Activated naive CD8-positive, alpha-beta T cell (primary cell): ENCODE measurements around the gene DSCAML1.
"Not testable (repeated sequence)": the region's sequence is repeated elsewhere in the genome, so short reads cannot be mapped to it uniquely, and the experiment has no call there.

Experiments
- H3K27ac Mint-ChIP-seq: one replicate; pipeline ENCODE4 v1.8.0; 2021; ENCODE audit warnings: mixed read lengths
- H3K27me3 Mint-ChIP-seq: one replicate; pipeline ENCODE4 v1.8.0; 2021; ENCODE audit warnings: mixed read lengths
- H3K36me3 Mint-ChIP-seq: one replicate; pipeline ENCODE4 v1.8.0; 2021; ENCODE audit warnings: mixed read lengths
- H3K4me1 Mint-ChIP-seq: one replicate; pipeline ENCODE4 v1.8.0; 2021; ENCODE audit warnings: low read depth, mixed read lengths
- H3K4me3 Mint-ChIP-seq: one replicate; pipeline ENCODE4 v1.8.0; 2021; ENCODE audit warnings: mild to moderate bottlenecking, mixed read lengths
- H3K9me3 Mint-ChIP-seq: one replicate; pipeline ENCODE4 v1.8.0; 2021; ENCODE audit warnings: low read depth, mixed read lengths

DSCAML1 gene

GRCh38 chr11:117411736-117412135 lies 385.3 kb downstream of the DSCAML1 start:
- no peaks in the 10 kb centered on the region for H3K9me3 Mint-ChIP-seq
- no peak overlapping the region for H3K27ac Mint-ChIP-seq
- H3K27me3 Mint-ChIP-seq: no peaks in the 10 kb centered on the region
- no peak overlapping the region for H3K4me3 Mint-ChIP-seq
- peaks cover 15% of the 10 kb centered on the region for H3K36me3 Mint-ChIP-seq
- no peaks in the 10 kb centered on the region for H3K4me1 Mint-ChIP-seq

GRCh38 chr11:117410861-117411710 lies 385.9 kb downstream of the DSCAML1 start:
- Mint-ChIP-seq H3K4me3 (no peak overlapping the region), H3K27ac (no peak overlapping the region), H3K27me3 (no peaks in the 10 kb centered on the region), H3K4me1 (no peaks in the 10 kb centered on the region), H3K36me3 (peaks cover 17% of the 10 kb centered on the region), H3K9me3 (no peaks in the 10 kb centered on the region)

- no peaks in the 10 kb centered on the region for H3K27me3 Mint-ChIP-seq
- H3K27ac Mint-ChIP-seq: no peak overlapping the region
- no peak overlapping the region for H3K4me3 Mint-ChIP-seq
- H3K4me1 Mint-ChIP-seq: no peaks in the 10 kb centered on the region
- no peaks in the 10 kb centered on the region for H3K9me3 Mint-ChIP-seq
- peaks cover 25% of the 10 kb centered on the region for H3K36me3 Mint-ChIP-seq
Observed at GRCh38 chr11:117410238-117410637, 386.8 kb downstream of the DSCAML1 start.

GRCh38 chr11:117409511-117409910 lies 387.5 kb downstream of the DSCAML1 start:
- Mint-ChIP-seq H3K36me3 (peaks cover 26% of the 10 kb centered on the region), H3K27me3 (no peaks in the 10 kb centered on the region), H3K4me3 (no peak overlapping the region), H3K27ac (no peak overlapping the region), H3K9me3 (no peaks in the 10 kb centered on the region), H3K4me1 (no peaks in the 10 kb centered on the region)

GRCh38 chr11:117408356-117408755 lies 388.7 kb downstream of the DSCAML1 start:
- Mint-ChIP-seq H3K36me3 (peaks cover 35% of the 10 kb centered on the region), H3K4me1 (no peaks in the 10 kb centered on the region), H3K9me3 (no peaks in the 10 kb centered on the region)

DNA sequence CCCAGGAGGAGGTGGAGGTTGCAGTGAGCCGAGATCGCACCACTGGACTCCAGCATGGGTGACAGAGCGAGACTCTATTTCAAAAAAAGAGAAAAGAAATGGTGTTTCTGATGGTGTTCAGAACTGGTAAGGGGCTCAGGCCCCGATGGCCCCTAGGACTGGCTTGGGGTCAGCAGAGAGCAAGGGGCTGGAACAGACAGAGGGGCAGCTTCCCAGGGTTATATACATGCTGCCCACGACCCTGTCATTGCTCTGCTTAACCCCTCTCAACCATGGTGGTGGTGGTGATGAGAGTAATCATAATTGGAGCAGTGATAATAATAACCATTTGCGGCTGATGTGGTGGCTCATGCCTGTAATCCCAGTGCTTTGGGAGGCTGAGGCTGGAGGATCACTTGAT lies 390.0 kb downstream of the DSCAML1 start:
- Mint-ChIP-seq H3K9me3 (no peaks in the 10 kb centered on the region), H3K4me1 (no peaks in the 10 kb centered on the region), H3K4me3 (no peak overlapping the region), H3K27me3 (no peaks in the 10 kb centered on the region), H3K36me3 (peaks cover 40% of the 10 kb centered on the region), H3K27ac (no peak overlapping the region)

More at GRCh38 chr11:117408356-117408755, 388.7 kb downstream of the DSCAML1 start:
- Mint-ChIP-seq H3K27me3 (no peaks in the 10 kb centered on the region), H3K27ac (no peak overlapping the region), H3K4me3 (no peak overlapping the region)

DNA sequence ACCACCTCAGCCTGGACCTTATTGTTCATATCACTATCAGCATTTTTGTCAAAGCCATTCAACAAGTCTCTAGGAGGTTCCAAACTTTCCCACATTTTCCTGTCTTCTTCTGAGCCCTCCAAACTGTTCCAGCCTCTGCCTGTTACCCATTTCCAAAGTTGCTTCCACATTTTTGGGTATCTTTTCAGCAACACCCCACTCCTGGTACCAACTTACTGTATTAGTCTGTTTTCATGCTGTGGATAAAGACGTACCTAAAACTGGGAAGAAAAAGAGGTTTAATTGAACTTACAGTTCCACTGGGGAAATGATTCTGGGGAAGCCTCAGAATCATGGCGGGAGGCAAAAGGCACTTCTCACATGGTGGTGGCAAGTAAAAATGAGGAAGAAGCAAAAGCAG lies 391.1 kb downstream of the DSCAML1 start:
- H3K4me3 Mint-ChIP-seq, H3K9me3 Mint-ChIP-seq, H3K27me3 Mint-ChIP-seq, H3K27ac Mint-ChIP-seq, H3K4me1 Mint-ChIP-seq: not testable (repeated sequence)
- peaks cover 44% of the 10 kb centered on the region for H3K36me3 Mint-ChIP-seq

DNA sequence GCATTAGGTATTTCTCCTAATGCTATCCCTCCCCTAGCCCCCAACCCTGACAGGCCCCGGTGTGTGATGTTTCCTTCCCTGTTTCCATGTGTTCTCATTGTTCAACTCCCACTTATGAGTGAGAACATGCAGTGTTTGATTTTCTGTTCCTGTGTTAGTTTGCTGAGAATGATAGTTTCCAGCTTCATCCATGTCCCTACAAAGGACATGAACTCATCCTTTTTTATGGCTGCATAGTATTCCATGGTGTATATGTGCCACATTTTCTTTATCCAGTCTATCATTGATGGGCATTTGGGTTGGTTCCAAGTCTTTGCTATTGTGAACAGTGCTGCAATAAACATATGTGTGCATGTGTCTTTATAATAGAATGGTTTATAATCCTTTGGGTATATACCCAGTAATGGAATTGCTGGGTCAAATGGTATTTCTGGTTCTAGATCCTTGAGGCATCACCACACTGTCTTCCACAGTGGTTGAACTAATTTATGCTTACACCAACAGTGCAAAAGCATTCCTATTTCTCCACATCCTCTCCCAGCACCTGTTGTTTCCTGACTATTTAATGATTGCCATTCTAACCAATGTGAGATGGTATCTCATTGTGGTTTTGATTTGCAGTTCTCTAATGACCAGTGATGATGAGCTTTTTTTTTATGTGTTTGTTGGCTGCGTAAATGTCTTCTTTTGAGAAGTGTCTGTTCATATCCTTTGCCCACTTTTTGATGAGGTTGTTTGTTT lies 397.7 kb downstream of the DSCAML1 start:
- H3K4me3 Mint-ChIP-seq, H3K27me3 Mint-ChIP-seq, H3K27ac Mint-ChIP-seq, H3K9me3 Mint-ChIP-seq, H3K4me1 Mint-ChIP-seq: not testable (repeated sequence)
- H3K36me3 Mint-ChIP-seq: peaks cover 54% of the 10 kb centered on the region

DNA sequence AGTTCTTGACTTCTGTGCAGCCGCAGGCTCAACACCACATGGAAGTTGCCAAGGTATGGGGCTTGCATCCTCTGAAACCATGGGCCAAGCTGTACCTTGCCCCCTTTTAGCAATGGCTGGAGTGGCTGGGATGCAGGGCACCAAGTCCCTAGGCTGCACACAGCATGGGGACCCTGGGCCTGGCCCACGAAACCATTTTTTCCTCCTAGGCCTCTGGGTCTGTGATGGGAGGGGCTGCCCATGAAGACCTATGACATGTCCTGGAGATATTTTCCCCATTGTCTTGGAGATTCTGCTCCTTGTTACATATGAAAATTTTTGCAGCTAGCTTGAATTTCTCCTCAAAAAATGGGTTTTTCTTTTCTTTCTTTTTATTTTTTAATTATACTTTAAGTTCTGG lies 398.4 kb downstream of the DSCAML1 start:
- H3K27ac Mint-ChIP-seq, H3K4me3 Mint-ChIP-seq, H3K27me3 Mint-ChIP-seq, H3K9me3 Mint-ChIP-seq, H3K4me1 Mint-ChIP-seq: not testable (repeated sequence)
- H3K36me3 Mint-ChIP-seq: peaks cover 52% of the 10 kb centered on the region

DNA sequence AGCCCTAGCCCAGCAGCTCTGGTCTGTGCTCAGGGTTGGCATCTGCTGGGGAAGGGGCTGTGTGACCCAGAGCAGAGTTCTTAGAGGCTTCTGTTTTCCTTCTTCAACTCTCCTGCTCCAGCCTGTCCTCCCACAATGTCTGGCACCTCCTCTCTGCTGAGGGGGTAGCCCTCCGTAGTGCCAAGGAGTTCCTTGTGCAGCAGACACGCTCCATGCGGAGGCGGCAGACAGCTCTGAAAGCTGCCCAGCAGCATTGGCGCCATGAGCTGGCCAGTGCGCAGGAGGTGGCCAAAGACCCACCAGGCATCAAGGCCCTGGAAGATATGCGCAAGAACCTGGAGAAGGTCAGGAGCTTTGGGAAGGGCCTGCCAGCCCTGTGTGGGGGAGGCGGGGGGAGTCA lies 400.0 kb downstream of the DSCAML1 start:
- no peaks in the 10 kb centered on the region for H3K27me3 Mint-ChIP-seq

DNA sequence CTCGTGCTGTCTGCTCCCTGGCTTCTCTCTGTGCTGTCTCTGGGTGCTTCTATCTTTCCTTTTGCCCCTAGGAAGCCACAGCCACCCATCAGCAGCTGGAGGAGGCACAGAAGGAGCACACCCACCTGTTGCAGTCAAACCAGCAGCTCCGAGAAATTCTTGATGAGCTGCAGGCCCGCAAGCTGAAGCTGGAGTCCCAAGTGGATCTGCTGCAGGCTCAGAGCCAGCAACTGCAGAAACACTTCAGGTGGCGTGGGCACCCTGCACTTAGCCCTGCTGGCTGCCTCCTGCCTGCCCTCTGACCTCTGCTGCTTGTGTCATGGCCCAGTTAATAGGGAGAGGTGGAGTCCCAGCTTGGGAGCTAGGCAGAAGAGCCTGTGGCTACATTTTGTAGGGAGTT lies 401.5 kb downstream of the DSCAML1 start:
- Mint-ChIP-seq H3K27me3 (no peaks in the 10 kb centered on the region), H3K36me3 (peaks cover 45% of the 10 kb centered on the region), H3K27ac (no peak overlapping the region), H3K9me3 (no peaks in the 10 kb centered on the region), H3K4me1 (no peaks in the 10 kb centered on the region), H3K4me3 (no peak overlapping the region)

More for the DNA sequence above, 400.0 kb downstream of the DSCAML1 start:
- no peak overlapping the region for H3K4me3 Mint-ChIP-seq
- peaks cover 43% of the 10 kb centered on the region for H3K36me3 Mint-ChIP-seq
- H3K27ac Mint-ChIP-seq: no peak overlapping the region
- H3K4me1 Mint-ChIP-seq: no peaks in the 10 kb centered on the region
- H3K9me3 Mint-ChIP-seq: no peaks in the 10 kb centered on the region

DNA sequence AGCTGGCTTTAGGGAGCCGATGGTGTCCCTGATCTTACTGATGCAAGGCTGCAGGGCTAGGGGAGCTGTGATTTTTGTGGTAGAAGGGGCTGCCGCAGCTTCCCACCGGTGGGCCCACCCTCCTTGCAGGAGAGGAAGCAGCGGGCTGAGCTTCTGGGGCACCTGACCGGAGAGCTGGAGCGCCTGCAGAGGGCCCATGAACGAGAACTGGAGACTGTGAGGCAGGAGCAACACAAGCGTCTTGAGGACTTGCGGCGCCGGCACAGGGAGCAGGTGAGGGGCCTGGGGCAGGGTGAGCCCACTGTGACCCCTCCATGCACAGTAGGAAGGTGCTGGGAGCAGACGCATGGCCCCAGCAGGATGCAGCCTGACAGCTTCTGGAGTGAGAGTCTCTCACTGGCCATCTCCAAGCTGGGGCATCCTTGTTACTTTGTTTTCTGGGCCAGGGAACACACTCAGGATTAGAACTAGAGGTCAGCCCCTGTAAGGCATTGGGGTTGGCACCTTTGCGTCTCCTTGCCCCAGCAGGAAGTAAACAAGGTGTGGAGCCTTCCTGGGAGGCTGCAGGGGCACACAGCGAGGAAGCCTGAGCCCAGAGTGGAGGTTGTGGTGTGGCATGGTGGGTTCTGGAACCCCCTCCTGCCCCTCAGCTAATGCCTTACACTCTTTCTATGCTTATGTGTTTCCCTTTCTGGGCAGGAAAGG lies 402.6 kb downstream of the DSCAML1 start:
- H3K36me3 Mint-ChIP-seq: peaks cover 47% of the 10 kb centered on the region
- no peaks in the 10 kb centered on the region for H3K27me3 Mint-ChIP-seq
- no peaks in the 10 kb centered on the region for H3K4me1 Mint-ChIP-seq
- no peak overlapping the region for H3K27ac Mint-ChIP-seq
- H3K9me3 Mint-ChIP-seq: no peaks in the 10 kb centered on the region
- no peak overlapping the region for H3K4me3 Mint-ChIP-seq

- Mint-ChIP-seq H3K4me3 (no peak overlapping the region), H3K4me1 (no peaks in the 10 kb centered on the region), H3K36me3 (peaks cover 47% of the 10 kb centered on the region), H3K27ac (no peak overlapping the region), H3K9me3 (no peaks in the 10 kb centered on the region), H3K27me3 (no peaks in the 10 kb centered on the region)
Observed at GRCh38 chr11:117392979-117393378, 404.0 kb downstream of the DSCAML1 start.

GRCh38 chr11:117392001-117392690 lies 404.9 kb downstream of the DSCAML1 start:
- peaks cover 41% of the 10 kb centered on the region for H3K36me3 Mint-ChIP-seq
- no peaks in the 10 kb centered on the region for H3K4me1 Mint-ChIP-seq
- no peaks in the 10 kb centered on the region for H3K27me3 Mint-ChIP-seq
- no peak overlapping the region for H3K27ac Mint-ChIP-seq
- H3K4me3 Mint-ChIP-seq: no peak overlapping the region
- H3K9me3 Mint-ChIP-seq: no peaks in the 10 kb centered on the region

- Mint-ChIP-seq H3K4me1 (no peaks in the 10 kb centered on the region), H3K4me3 (no peak overlapping the region), H3K27me3 (no peaks in the 10 kb centered on the region), H3K9me3 (no peaks in the 10 kb centered on the region), H3K36me3 (peaks cover 37% of the 10 kb centered on the region), H3K27ac (no peak overlapping the region)
Observed at GRCh38 chr11:117391181-117391580, 405.8 kb downstream of the DSCAML1 start.
